GM18499 (cell line): ENCODE data around the gene RSRC1.
"Not testable (repeated sequence)": the region's sequence is repeated elsewhere in the genome, so short reads cannot be mapped to it uniquely, and the experiment has no call there.

Source experiments
- ATAC-seq: cut with Tn5 transposase; IDR thresholded peaks from one replicate; pipeline ENCODE4 v1.9.1; 2021; ENCODE audit warnings: moderate number of reproducible peaks; ENCODE audit not compliant: insufficient read depth, unreplicated experiment

The RSRC1 gene

DNA sequence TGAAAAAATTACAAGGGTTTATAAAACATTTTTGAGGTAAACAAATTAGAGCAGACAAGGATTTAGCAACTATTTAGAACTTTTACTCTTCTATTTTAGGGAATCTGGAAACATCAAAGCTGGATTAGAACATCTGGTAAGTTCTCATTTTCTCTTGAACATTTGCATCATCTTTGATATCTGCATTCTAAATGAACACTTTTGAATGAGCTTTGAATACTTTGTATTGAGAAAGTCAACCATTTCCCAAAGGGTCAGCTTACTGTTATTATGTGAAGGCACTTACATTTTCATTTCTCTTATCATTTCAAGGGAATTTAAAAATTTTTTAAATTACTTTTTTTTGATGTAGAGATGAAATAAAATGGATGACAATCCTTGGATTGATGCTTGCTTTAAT is 188.1 kb downstream of the RSRC1 start:
- ATAC-seq, result no peak

DNA sequence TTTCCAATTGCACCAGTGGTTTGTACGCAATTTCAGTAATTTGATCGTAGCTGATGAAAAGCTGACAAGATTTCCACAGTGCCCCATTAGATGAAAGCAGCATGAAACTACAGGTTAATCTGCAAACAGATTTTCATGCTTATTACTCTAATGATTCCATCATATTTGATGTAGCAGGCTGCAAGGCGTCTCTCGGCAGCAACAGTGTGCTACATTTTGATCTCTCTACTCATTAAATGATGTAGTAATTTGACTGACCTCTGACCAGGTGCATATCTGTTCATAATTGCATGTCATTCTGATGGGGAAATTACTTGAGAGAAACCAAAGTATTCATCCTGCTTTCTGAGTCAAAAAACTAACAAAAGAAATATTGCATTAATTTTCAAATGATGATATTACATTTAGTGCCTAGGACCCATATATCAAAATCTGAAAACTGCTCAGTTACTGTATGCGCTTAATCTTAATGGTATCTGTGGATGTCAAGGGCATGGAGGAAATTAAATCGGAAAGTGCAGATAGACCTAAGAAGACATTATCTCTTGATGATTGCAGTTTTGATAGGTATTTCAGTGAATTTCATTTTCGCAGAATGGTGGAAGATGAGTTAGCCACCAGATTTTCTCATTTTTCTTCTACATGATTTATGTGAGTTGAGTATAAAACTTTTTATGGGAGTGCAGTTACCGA is 198.5 kb downstream of the RSRC1 start:
- no peak for ATAC-seq

DNA sequence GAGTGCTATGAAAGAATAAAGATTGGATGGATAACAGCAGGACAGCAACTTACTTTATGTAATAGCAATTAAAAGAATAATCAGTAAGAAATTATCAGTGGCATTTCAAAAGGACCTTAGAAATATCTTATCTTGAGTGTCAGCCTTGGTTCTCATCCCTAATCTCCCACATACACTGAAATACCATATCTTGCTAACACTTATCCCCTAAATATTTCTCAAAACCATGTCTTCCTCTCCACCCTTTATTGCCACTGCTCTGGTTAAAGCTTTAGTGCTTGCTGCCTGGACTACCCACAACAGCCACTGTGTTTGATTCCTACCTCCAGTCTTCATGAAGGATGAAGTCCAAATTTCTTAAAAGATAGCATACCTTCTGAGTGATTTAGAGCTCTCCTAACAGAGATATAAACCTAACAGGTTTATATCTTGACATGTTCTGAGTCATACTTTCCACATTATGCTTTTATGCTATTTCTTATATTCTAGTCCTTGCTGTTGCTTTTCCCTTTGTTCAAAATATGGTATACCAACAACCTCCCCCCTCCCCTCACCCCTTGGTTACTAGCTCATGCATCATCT is 202.8 kb downstream of the RSRC1 start:
- no peak for ATAC-seq

DNA sequence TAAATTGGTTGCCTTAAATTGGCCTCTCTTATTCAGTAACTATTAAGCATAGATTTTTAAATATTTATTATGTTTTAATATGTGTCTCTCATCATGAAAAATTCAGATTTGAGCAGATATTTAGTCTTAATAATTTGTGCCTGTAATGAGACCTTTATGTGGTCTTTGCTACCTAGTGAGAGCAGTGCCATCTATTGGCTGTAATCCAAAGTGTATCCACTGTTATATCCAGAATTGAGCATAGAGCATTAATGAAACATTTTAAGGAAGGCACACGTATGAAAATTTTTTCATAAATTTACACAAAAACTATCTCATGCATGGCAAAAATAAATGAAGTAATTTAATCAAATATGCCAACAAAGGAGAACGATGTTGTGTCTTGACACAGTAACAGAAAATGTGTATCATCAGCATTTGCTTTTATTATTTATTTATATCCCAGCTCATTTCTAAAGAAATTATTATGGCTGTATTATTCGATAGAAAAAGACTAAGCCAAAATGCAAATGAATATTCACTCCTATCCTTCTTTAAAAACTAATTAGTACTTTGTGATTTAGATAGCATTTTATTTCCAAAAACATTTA is 203.5 kb downstream of the RSRC1 start:
- ATAC-seq, result no peak

DNA sequence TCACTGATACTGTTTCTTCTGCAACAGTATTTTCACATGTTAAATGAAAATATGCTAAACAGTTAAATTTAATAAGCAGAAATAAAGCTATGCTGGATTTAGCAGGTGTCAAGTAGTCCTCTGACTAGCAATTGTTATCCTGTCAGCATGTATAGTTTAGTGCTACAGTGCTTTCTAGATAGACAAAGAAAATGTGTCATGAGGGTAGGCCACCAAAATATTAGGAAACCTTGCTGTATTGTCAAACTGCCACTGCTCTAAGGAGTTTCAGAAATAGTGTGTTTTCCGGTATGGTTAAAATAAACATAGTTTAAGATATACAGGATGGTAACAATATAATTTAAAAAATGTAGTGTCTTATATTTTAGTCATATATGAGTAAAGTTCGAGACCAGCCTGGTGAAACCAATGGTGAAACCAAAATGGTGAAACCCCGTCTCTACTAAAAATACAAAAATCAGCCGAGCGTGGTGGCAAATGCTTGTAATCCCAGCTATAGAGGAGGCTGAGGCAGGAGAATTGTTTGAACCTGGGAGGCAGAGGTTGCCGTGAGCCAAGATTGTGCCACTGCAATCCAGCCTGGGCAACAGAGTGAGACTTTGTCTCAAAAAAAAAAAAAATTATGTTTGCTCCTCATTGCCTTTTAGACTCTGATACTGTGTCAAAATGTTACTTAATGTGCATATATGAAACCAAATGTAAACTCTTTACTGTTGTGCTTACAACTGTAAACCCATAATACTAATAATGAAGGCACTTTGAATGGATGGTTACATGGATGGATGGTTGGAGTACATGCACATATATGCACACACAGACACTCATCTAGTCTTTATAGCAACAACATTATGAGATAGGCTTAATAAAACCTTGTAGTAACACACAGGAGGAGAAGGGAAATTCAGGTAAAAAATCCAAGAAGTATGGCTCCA is 204.8 kb downstream of the RSRC1 start:
- ATAC-seq, result peak; percentile 35

DNA sequence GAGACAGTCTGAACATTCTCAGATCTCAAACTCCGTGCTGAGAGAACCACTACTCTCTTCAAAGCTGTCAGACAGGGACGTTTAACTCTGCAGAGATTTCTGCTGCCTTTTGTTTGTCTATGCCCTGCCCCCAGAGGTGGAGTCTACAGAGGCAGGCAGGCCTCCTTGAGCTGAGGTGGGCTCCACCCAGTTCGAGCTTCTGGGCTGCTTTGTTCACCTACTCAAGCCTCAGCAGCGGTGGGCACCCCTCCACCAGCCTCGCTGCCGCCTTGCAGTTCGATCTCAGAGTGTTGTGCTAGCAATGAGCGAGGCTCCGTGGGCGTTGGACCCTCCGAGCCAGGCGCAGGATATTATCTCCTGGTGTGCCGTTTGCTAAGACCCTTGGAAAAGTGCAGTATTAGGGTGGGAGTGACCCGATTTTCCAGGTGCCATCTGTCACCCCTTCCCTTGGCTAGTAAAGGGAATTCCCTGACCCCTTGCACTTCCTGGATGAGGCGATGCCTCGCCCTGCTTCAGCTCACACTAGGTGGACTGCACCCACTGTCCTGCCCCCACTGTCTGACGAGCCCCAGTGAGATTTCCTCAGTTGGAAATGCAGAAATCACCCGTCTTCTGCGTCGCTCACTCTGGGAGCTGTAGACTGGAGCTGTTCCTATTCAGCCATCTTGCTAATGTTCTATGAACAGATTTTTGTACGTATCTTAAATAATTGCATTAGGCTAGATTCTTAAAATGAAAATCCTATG is 220.0 kb downstream of the RSRC1 start:
- not testable (repeated sequence) for ATAC-seq

DNA sequence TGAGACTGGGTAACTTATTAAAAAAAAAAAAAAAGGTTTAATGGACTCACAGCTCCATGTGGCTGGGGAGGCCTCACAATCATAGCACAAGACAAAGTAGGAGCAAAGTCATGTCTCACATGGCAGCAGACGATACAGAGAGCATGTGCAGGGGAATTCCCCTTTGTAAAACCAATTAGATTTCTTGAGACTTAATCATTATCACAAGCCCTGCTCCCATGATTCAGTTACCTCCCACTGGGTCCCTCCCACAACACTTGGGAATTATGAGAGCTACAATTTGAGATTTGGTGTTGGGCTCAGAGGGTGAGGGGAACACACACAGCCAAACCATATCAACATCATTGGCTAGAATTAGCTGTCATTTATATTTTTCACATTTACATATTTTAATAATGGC is 221.0 kb downstream of the RSRC1 start:
- ATAC-seq, result no peak

DNA sequence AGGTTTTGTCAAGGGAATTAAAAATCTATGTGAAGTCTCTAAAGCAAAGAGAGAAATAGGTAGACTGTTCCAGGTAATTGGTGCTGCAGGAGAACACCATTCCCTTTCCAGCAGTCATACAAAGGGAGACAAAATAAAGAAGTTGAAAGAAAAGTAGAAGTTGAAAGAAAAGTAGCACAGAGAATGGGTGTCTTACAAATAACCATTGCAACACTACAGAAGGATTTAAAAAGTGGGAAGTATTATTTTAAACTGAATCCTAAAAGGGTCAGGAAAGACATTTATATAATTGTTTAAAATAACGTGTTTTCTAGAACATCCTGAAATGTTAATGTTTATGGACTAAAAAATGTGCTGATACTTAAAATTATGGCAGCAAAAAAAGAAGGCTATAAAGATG is 223.8 kb downstream of the RSRC1 start:
- no peak for ATAC-seq

DNA sequence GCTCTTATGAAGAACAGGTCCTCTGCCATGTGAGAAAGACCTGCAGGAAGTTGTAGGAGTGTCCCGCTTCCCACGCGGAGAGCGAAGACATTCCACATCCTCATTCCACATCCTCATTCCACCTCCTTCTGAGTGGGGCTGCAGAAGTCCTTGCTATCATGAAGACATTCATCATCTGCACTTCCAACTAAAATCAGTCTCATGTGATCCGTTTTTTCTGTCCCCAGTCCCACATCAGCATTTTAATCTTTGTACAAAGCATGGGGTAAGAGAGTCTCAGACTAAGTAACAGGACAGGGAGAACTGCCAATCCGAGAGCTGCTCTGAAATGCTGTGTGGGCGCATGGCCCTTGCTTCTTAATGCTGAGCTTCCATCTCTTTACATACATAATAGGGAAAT is 227.2 kb downstream of the RSRC1 start:
- ATAC-seq, result no peak

DNA sequence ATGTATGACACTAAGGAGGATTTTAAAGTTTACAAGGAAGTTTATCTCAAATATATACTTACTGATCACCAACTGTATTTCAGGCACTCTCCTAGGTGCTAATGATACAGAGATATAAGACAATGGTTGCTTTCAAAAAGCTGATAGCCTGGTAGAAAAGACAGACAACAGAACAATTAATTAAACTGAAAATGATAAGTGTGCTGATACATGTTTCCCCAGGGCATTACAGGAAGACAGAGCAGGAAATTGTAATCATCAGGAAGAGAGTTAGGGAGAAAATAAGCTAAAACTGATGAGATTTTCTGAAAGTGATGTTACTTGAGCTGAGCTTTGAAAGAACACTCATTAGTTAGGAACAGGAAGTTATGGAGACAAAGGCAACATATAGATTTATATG is 229.7 kb downstream of the RSRC1 start:
- ATAC-seq, result no peak

DNA sequence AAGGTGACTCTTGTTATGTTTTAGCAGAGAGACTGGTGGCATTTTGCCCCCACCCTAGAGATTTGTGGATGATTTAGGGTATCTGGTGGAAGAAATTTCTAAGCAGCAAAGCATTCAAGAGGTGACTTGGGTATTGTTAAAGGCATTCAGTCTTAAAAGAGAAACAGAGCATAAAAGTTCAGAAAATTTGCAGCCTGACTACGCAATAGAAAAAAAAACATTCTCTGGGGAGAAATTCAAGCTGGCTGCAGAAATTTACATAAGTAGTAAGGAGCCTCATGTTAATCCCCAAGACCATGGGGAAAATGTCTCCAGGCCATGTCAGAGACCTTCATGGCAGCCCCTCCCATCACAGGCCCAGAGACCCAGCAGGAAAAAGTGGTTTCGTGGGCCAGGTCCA is 231.1 kb downstream of the RSRC1 start:
- ATAC-seq, result not testable (repeated sequence)

DNA sequence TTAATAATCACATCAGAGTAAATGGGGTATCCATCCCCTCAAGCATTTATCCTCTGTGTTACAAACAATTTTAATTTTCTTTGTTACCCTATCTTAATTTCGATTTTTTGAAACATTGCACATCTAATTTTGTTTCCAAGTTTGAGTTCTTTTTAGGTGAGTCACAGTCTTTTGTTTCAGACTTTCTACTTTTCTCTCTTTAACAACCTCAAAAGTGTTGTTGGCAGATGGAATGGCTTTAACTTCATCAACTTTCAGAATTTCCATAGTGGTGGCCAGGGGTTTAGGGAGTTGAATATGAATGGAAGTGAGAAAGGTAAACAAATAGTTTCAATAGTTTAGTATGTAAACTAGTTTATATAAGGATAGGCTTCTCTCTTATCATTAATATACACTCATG is 238.1 kb downstream of the RSRC1 start:
- ATAC-seq, result no peak

DNA sequence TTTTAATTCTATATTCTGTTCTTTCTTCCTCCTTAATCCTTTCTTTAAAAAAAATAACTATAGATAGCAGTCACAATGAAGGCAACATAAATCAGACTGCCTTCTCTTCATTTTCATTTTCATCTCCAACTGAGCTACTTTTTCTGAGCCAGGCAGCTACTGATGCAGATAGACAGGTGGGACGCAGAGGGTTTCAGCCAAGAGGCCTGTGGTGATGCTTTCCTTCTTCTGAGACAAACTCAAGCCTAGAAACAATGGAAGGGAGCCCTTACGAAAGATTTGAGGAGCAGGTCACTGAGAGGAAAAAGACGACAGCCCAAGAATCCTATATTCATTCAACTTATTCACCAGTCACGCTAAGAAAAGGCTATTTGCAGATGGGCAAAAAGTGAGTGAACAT is 241.1 kb downstream of the RSRC1 start:
- ATAC-seq, result no peak

DNA sequence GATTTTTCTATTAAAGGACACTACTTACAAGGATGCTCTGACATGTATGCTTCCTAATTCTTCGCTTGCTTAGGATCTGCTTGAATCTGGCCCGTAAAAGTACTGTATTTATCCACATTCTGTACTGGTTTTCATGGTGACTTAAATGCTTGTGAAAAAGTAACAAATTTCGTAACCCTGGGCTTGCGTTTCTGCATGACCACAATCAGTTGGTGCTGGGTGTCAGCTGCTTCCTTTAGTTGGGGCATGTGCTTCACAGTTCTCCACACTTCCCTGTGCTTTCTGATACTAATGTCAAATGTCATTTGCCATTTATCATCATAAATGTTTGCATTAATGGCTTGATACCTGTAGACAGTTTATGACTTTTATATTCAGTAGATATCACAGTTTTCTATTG is 242.7 kb downstream of the RSRC1 start:
- ATAC-seq, result no peak

DNA sequence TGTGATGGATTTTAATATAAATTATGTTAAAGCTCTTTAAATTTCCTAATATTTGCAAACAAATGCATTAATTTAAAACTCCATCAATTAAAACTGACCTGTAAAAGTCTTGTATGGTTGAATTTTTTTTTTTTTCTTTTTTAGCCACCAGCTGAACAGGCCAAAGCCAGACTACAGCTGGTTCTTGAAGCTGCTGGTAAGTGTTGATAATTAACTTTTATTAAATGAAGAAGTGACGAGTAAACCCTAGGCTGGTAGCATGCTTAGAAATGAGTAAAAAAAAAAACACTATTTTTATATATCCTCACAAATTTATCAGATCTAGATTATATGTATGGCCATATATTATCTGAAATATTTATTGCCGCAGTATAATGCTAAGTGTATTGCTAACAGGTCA is 244.8 kb downstream of the RSRC1 start:
- ATAC-seq, result no peak

DNA sequence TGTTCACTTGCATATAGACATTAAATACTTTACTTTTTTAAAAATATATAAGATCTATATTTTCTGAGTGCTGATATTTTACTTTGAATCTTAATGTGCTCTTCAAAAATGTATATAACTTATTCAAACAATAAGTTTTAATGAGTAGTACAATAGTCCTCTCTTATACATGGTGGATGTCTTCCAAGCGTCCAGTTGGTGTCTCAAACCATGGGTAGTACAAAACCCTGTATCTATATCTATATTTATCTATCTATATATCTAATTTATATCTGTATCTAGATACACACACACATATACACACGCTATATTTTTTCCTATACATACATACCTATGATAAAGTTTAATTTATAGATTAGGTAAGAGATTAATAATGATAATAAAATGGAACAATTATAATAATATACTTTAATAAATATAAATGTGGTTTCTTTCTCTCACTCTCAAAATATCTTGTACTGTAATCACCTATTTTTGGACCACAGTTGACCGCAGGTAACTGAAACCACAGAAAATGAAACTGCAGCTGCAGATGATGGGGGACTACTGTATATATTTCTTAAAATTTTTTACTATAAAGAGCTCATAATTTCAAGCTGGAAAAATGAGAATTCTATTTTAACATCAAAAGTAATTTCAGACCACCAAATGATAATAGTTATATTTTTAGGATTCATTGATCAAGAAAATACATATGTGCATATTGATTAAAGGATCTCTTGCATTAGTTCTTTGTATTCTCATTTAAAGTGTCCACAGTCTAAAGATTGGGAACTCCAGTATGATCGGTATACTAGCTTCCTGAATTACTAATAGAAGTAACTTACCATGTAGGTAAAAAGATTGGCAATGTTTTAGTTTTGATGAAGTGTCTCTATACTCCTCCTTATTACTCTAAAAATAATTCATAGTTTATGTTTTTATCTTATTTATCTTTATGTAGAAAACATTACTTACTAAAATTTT is 246.0 kb downstream of the RSRC1 start:
- ATAC-seq, result peak; percentile 92

DNA sequence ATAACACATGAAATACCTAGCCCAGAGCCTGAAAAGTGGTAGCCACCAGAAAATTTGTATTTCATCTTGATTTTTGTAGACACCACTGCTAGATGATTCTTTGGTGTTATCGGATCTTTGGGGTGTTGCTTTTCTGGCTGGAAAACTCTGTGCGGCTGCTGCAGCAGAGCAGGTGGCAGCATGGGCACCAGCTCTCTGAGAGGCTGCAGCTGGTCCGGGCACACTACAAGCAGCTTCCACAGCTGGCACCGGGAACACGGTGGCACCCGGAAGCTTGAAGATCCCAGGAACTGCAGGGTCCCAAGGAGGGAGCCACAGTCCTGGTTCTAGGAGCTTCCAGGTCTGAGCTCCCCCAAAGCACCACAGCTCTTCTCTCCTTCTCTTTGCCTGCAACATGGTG is 249.4 kb downstream of the RSRC1 start:
- ATAC-seq, result no peak

DNA sequence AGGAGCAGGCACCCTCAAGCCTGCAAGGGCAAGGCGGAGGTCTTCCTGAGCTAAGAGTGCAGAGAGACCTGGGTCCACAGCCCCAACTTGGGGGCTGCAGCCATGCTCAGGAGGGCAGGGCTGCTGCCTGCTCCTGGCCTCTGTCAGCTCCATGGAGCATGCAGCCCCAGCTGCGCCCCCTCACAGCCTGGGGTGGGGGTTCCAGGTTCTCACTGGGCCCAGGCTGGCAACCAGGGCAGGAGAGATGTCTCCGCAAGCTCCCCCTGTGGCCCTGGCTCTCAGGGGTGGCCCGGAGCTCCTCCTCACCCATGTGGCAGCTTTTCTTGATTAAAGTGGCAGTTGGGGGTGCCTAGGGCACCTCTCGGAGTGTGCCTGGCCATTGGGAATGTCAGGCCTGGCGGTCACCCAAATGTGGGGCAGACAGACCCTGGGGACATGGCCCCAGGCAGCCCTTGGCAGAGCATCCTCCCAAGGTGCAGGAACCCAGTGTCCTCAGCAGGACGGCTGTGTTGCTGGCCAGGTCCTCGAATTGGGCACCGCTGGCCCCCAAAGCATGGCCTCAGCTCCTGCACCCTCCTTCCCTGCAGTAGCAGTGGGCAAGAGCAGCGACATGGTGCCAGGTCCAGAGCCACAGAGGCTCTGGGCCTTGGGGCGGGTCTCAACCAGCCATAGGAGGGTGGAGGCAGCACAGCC is 251.0 kb downstream of the RSRC1 start:
- no peak for ATAC-seq

DNA sequence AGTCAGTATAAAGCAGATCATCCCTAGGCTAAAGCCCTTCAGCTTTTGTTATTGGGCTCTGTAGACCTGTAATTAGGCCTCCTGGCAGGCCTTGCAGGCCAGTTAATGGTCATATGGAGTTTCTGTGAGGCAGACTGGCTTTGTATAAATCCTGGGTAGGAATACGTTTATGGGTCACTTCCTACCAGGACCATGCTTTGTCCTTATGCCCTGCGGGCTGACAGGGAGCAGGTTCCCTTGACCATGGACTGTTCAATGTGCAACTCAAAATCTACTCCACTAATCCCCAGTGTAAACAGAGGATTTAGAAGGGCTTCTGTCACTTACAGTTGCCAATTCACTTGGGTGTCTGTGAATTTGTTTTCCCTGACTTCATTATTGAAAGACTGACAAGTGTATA is 258.4 kb downstream of the RSRC1 start:
- no peak for ATAC-seq
